ENCODE data around the gene SSBP3.
A peak's percentile ranks its signal among the peaks of the same experiment; 100 is the strongest.
"Not testable (repeated sequence)": the region's sequence is repeated elsewhere in the genome, so short reads cannot be mapped to it uniquely, and the experiment has no call there.

The SSBP3 gene

GRCh38 chr1:54406339-54407153 is at the start of gene SSBP3:
SSBP3 (minus strand) TSS chr1:54406394.
- peak; percentile 96 for DNase-seq (ENCODE audit: low spot score)

GRCh38 chr1:54453509-54453908 is 47.3 kb upstream of the SSBP3 start:
- DNase-seq (ENCODE audit: low spot score), result no peak

- no peak for DNase-seq (ENCODE audit: low spot score)
These were observed 46.8 kb upstream of the SSBP3 start for GRCh38 chr1:54453022-54453421.

GRCh38 chr1:54449431-54449830 is 43.2 kb upstream of the SSBP3 start:
- not testable (repeated sequence) for DNase-seq (ENCODE audit: low spot score)

GRCh38 chr1:54448801-54449200 is 42.6 kb upstream of the SSBP3 start:
- DNase-seq (ENCODE audit: low spot score), result not testable (repeated sequence)

- DNase-seq (ENCODE audit: low spot score), result not testable (repeated sequence)
These were observed 40.9 kb upstream of the SSBP3 start for GRCh38 chr1:54447081-54447480.

- DNase-seq (ENCODE audit: low spot score), result no peak
These were observed 36.0 kb upstream of the SSBP3 start for GRCh38 chr1:54442185-54442584.

- no peak for DNase-seq (ENCODE audit: low spot score)
These were observed 33.5 kb upstream of the SSBP3 start for GRCh38 chr1:54439550-54440223.

GRCh38 chr1:54437783-54438182 is 31.6 kb upstream of the SSBP3 start:
- no peak for DNase-seq (ENCODE audit: low spot score)

- DNase-seq (ENCODE audit: low spot score), result no peak
These were observed 30.6 kb upstream of the SSBP3 start for GRCh38 chr1:54436826-54437225.

- no peak for DNase-seq (ENCODE audit: low spot score)
These were observed 23.6 kb upstream of the SSBP3 start for GRCh38 chr1:54429838-54430237.

- no peak for DNase-seq (ENCODE audit: low spot score)
These were observed 22.8 kb upstream of the SSBP3 start for GRCh38 chr1:54428837-54429518.

GRCh38 chr1:54425152-54425584 is 19.0 kb upstream of the SSBP3 start:
- peak; percentile 63 for DNase-seq (ENCODE audit: low spot score)

- no peak for DNase-seq (ENCODE audit: low spot score)
These were observed 18.2 kb upstream of the SSBP3 start for GRCh38 chr1:54424398-54424797.

- no peak for DNase-seq (ENCODE audit: low spot score)
These were observed 14.9 kb upstream of the SSBP3 start for GRCh38 chr1:54421101-54421504.

GRCh38 chr1:54418598-54418997 is 12.4 kb upstream of the SSBP3 start:
- DNase-seq (ENCODE audit: low spot score), result not testable (repeated sequence)

- no peak for DNase-seq (ENCODE audit: low spot score)
These were observed 10.9 kb upstream of the SSBP3 start for GRCh38 chr1:54417123-54417522.

- DNase-seq (ENCODE audit: low spot score), result no peak
These were observed 10.2 kb upstream of the SSBP3 start for GRCh38 chr1:54416435-54416834.

GRCh38 chr1:54415991-54416390 is 9.8 kb upstream of the SSBP3 start:
- no peak for DNase-seq (ENCODE audit: low spot score)

GRCh38 chr1:54415533-54415932 is 9.3 kb upstream of the SSBP3 start:
- no peak for DNase-seq (ENCODE audit: low spot score)

- no peak for DNase-seq (ENCODE audit: low spot score)
These were observed 7.5 kb upstream of the SSBP3 start for GRCh38 chr1:54413732-54414131.

- no peak for DNase-seq (ENCODE audit: low spot score)
These were observed 7.1 kb upstream of the SSBP3 start for GRCh38 chr1:54413295-54413694.

GRCh38 chr1:54410359-54410758 is 4.2 kb upstream of the SSBP3 start:
- no peak for DNase-seq (ENCODE audit: low spot score)
